Measurements from ENCODE around the gene GNAT3. TPM values are rescaled to one million over a fixed set of nuclear protein-coding genes. Genes with fewer than 3 reads are reported as not detected.

Gene GNAT3
- total RNA-seq, 1 experiment from 2014 or later = not detected

DNA sequence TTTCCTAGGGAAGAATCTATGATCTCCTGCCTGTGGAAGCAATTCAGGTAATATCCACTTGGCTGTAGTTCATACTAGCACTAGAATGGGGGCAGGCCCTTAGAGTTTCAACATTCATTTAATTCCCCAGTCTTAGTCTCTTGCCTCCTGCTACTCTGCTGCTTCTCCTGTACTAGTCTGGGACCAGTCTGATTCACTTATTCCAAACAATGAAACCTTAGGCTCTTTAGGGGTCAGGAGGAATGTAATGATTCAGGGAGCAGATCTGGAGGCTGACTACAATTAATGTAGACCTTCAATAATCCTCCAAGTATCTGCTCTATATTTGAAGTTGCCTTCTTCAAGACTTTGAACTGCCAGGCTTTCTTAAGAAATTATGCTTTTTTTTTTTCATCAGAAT is 101.8 kb downstream of the GNAT3 start:
- BruUV-seq (replicated peaks) = no TSS peak
- ChIA-PET CTCF (interaction anchor here (0.7 to 0.9 kb wide), 2 partner anchors 314 to 593 kb away, joined by 4 to 5 read pairs; no protein-coding TSS in a partner anchor), POLR2A (no interaction called here)
- Mint-ChIP-seq H3K27ac (ENCODE audit: low read depth, unreplicated experiment) (no peak overlapping the region), H3K36me3 (ENCODE audit: insufficient read depth, unreplicated experiment) (no peaks in the 10 kb centered on the region), H3K27me3 (ENCODE audit: insufficient read depth, unreplicated experiment) (no peaks in the 10 kb centered on the region), H3K4me1 (ENCODE audit: insufficient read depth, unreplicated experiment) (peaks cover 8% of the 10 kb centered on the region), H3K9me3 (ENCODE audit: unreplicated experiment) (no peaks in the 10 kb centered on the region), H3K4me3 (ENCODE audit: unreplicated experiment) (no peak overlapping the region)
- DNase-seq (ENCODE audit: unreplicated experiment) = no peak
- intact Hi-C loops (cut with micrococcal nuclease) = no loop called here
- no peak for TF ChIP-seq CTCF (IDR thresholded peaks at IDR 0.05; ENCODE audit: unreplicated experiment)

Other genes with a start within 250 kb of the GNAT3 start
- 0.12 and 0.27 TPM in 2 replicates for gene CD36, start 126.6 kb upstream of the GNAT3 start, total RNA-seq (2022)